MCF 10A (cell line): ENCODE measurements around the gene EIF2AK2. TPM values are rescaled to one million over a fixed set of nuclear protein-coding genes. Genes with fewer than 3 reads are reported as not detected.
A peak's percentile ranks its signal among the peaks of the same experiment; 100 is the strongest.

Source experiments
- BruUV-seq: library from RNA; stranded (reverse); fragments of 400-500 nt; replicated peaks from 2 replicates; lab custom pipeline; 2021; lab: Mats Ljungman, UMichigan
- CTCF ChIA-PET: fragments of 300-600 bp; sonication (Branson Sonifier 250); formaldehyde crosslinking; extraction: SDS; loops from one replicate; lab custom pipeline; 2021; ENCODE audit warnings: antibody characterized with exemption, inconsistent platforms; lab: Yijun Ruan, JAX
- POLR2A ChIA-PET: fragments of 300-600, 350-650 bp; sonication (Branson Sonifier 250); formaldehyde crosslinking; extraction: SDS; loops from one replicate; lab custom pipeline; 2020; ENCODE audit warnings: antibody characterized with exemption, inconsistent platforms; lab: Yijun Ruan, JAX
- DNase-seq: peaks from one replicate; pipeline ENCODE4 v3.0.0-alpha.2; 2018; ENCODE audit not compliant: unreplicated experiment
- H3K27ac Mint-ChIP-seq: one replicate; pipeline ENCODE4 v1.8.0; 2022; ENCODE audit warnings: mild to moderate bottlenecking, low read depth, mixed read lengths; ENCODE audit not compliant: unreplicated experiment
- H3K27me3 Mint-ChIP-seq: one replicate; pipeline ENCODE4 v1.8.0; 2022; ENCODE audit warnings: mixed read lengths; ENCODE audit not compliant: insufficient read depth, unreplicated experiment
- H3K36me3 Mint-ChIP-seq: one replicate; pipeline ENCODE4 v1.8.0; 2022; ENCODE audit warnings: mild to moderate bottlenecking, moderate library complexity, mixed read lengths; ENCODE audit not compliant: insufficient read depth, unreplicated experiment
- H3K4me1 Mint-ChIP-seq: one replicate; pipeline ENCODE4 v1.8.0; 2022; ENCODE audit warnings: mixed read lengths; ENCODE audit not compliant: insufficient read depth, unreplicated experiment
- H3K4me3 Mint-ChIP-seq: one replicate; pipeline ENCODE4 v1.8.0; 2022; ENCODE audit warnings: mild to moderate bottlenecking, moderate library complexity, mixed read lengths; ENCODE audit not compliant: unreplicated experiment
- H3K9me3 Mint-ChIP-seq: one replicate; pipeline ENCODE4 v1.8.0; 2022; ENCODE audit warnings: mixed read lengths; ENCODE audit not compliant: unreplicated experiment
- CTCF ChIP-seq: fragments of 200-600 bp; IDR thresholded peaks from one replicate; pipeline ENCODE4 v1.8.0; 2022; ENCODE audit warnings: antibody characterized with exemption, mild to moderate bottlenecking; ENCODE audit not compliant: unreplicated experiment
- intact Hi-C: fragments of 100-400 bp; cut with micrococcal nuclease; formaldehyde crosslinking; loops from 2 replicates; pipeline ENCODE4 v1.14.1; 2022
- total RNA-seq: library from RNA; stranded (reverse); gene quantifications from 2 replicates; pipeline ENCODE4 v1.2.3, GENCODE V29; 2022

The EIF2AK2 gene
- total RNA-seq, 1 experiment from 2014 or later: 29.6 TPM

GRCh38 chr2:37168217-37168981, 11.6 kb upstream of the EIF2AK2 start:
- POLR2A ChIA-PET: interaction anchor here (0.6 to 1.9 kb wide), 13 partner anchors 10 to 155 kb away, joined by 3 to 6 read pairs (median 3); partner anchors contain the start of genes CEBPZ, CEBPZOS and NDUFAF7
- Mint-ChIP-seq H3K4me1 (no peaks in the 10 kb centered on the region), H3K36me3 (no peaks in the 10 kb centered on the region), H3K9me3 (peaks cover 17% of the 10 kb centered on the region), H3K27ac (no peak overlapping the region), H3K27me3 (no peaks in the 10 kb centered on the region), H3K4me3 (no peak overlapping the region)
- peak; percentile 65 for TF ChIP-seq CTCF
- DNase-seq: peak; percentile 59
- CTCF ChIA-PET: interaction anchor here (0.5 to 3.0 kb wide), 29 partner anchors 9 to 711 kb away, joined by 3 to 32 read pairs (median 3); partner anchors contain the start of genes CEBPZOS, EIF2AK2 and SULT6B1
- intact Hi-C loops: loop anchor here (2.0 kb wide), 2 partner anchors 62 to 708 kb away; partner anchors contain the start of genes CEBPZ and NDUFAF7
- BruUV-seq: no TSS peak

GRCh38 chr2:37167636-37168180, 10.9 kb upstream of the EIF2AK2 start:
- intact Hi-C loops: loop anchor here (2.0 kb wide), 2 partner anchors 63 to 709 kb away; partner anchors contain the start of genes CEBPZ and NDUFAF7
- ChIA-PET CTCF (interaction anchor here (0.5 to 3.0 kb wide), 20 partner anchors 10 to 712 kb away, joined by 3 to 32 read pairs (median 3); partner anchors contain the start of genes EIF2AK2 and SULT6B1), POLR2A (interaction anchor here (0.6 to 1.9 kb wide), 5 partner anchors 10 to 71 kb away, joined by 3 to 6 read pairs (median 3); partner anchors contain the start of genes CEBPZ and NDUFAF7)
- no peaks in the 10 kb centered on the region for H3K36me3 Mint-ChIP-seq
- TF ChIP-seq CTCF: no peak
- BruUV-seq: no TSS peak
- H3K27ac Mint-ChIP-seq: no peak overlapping the region
- H3K4me1 Mint-ChIP-seq: no peaks in the 10 kb centered on the region
- no peak overlapping the region for H3K4me3 Mint-ChIP-seq
- peaks cover 17% of the 10 kb centered on the region for H3K9me3 Mint-ChIP-seq
- H3K27me3 Mint-ChIP-seq: no peaks in the 10 kb centered on the region
- DNase-seq: no peak

GRCh38 chr2:37164757-37165156, 8.0 kb upstream of the EIF2AK2 start:
- Mint-ChIP-seq H3K27ac (no peak overlapping the region), H3K27me3 (no peaks in the 10 kb centered on the region), H3K4me3 (no peak overlapping the region), H3K36me3 (no peaks in the 10 kb centered on the region), H3K4me1 (no peaks in the 10 kb centered on the region), H3K9me3 (peaks cover 17% of the 10 kb centered on the region)
- no peak for DNase-seq
- ChIA-PET POLR2A (interaction anchor here (0.6 to 0.7 kb wide), 3 partner anchors 19 to 1147 kb away, joined by 3 to 4 read pairs (median 3); no protein-coding TSS in a partner anchor), CTCF (interaction anchor here (0.7 kb wide), 2 partner anchors 13 to 1341 kb away, joined by 3 read pairs; no protein-coding TSS in a partner anchor)
- no TSS peak for BruUV-seq
- no peak for TF ChIP-seq CTCF
- intact Hi-C loops: no loop called here
